Astrocyte (in vitro differentiated cells and primary cell): ENCODE measurements around the gene PARVB. TPM values are rescaled to one million over a fixed set of nuclear protein-coding genes. Genes with fewer than 3 reads are reported as not detected.

Experiments used
- DNase-seq: peaks from one replicate; pipeline ENCODE4 v3.0.0-alpha.2; 2010; ENCODE audit warnings: low read depth
- FAIRE-seq: peaks from 2 replicates; lab custom pipeline; 2011; peaks lifted over from hg19 to GRCh38; lab: Jason Lieb, UNC
- H2AFZ ChIP-seq: 2 replicates; pipeline ENCODE4 v1.6.0; 2012; ENCODE audit warnings: low read depth, low read length, inconsistent platforms
- H3K27ac ChIP-seq: 2 replicates; pipeline ENCODE4 v1.5.1; 2011; ENCODE audit warnings: low read depth, low read length, inconsistent platforms
- H3K27me3 ChIP-seq: 2 replicates; pipeline ENCODE4 v1.6.0; 2011; ENCODE audit warnings: low read length, inconsistent platforms; ENCODE audit not compliant: insufficient read depth
- H3K36me3 ChIP-seq: 2 replicates; pipeline ENCODE4 v1.5.1; 2011; ENCODE audit warnings: low read length, inconsistent platforms; ENCODE audit not compliant: insufficient read depth
- H3K4me1 ChIP-seq: 2 replicates; pipeline ENCODE4 v1.5.1; 2011; ENCODE audit warnings: low read length, inconsistent platforms; ENCODE audit not compliant: insufficient read depth
- H3K4me2 ChIP-seq: 2 replicates; pipeline ENCODE4 v1.6.0; 2012; ENCODE audit warnings: low read length, inconsistent platforms
- H3K4me3 ChIP-seq: 2 replicates; pipeline ENCODE4 v1.5.1; 2011; ENCODE audit warnings: low read depth, mild to moderate bottlenecking, low read length, inconsistent platforms; ENCODE audit not compliant: insufficient read depth
- H3K79me2 ChIP-seq: 2 replicates; pipeline ENCODE4 v1.6.0; 2012; ENCODE audit warnings: mild to moderate bottlenecking, low read length, inconsistent platforms; ENCODE audit not compliant: insufficient read depth
- H3K9ac ChIP-seq: 2 replicates; pipeline ENCODE4 v1.6.0; 2012; ENCODE audit warnings: mild to moderate bottlenecking, low read length, inconsistent platforms
- H3K9me3 ChIP-seq: 2 replicates; pipeline ENCODE4 v1.5.1; 2012; ENCODE audit warnings: low read depth, mild to moderate bottlenecking, low read length, inconsistent platforms; ENCODE audit not compliant: insufficient read depth
- H4K20me1 ChIP-seq: 2 replicates; pipeline ENCODE4 v1.6.0; 2012; ENCODE audit warnings: low read length, inconsistent platforms; ENCODE audit not compliant: insufficient read depth
- H3K27ac Mint-ChIP-seq: one replicate; pipeline ENCODE4 v1.8.0; 2021; ENCODE audit warnings: mild to moderate bottlenecking, mixed read lengths; ENCODE audit not compliant: unreplicated experiment
- H3K27me3 Mint-ChIP-seq: one replicate; pipeline ENCODE4 v1.8.0; 2021; ENCODE audit warnings: low read depth, mixed read lengths; ENCODE audit not compliant: unreplicated experiment
- H3K36me3 Mint-ChIP-seq: one replicate; pipeline ENCODE4 v1.8.0; 2021; ENCODE audit warnings: low read depth, mixed read lengths; ENCODE audit not compliant: unreplicated experiment
- H3K4me1 Mint-ChIP-seq: one replicate; pipeline ENCODE4 v1.8.0; 2021; ENCODE audit warnings: low read depth, mixed read lengths; ENCODE audit not compliant: unreplicated experiment
- H3K4me3 Mint-ChIP-seq: one replicate; pipeline ENCODE4 v1.8.0; 2021; ENCODE audit warnings: mild to moderate bottlenecking, moderate library complexity, mixed read lengths; ENCODE audit not compliant: unreplicated experiment
- H3K9me3 Mint-ChIP-seq: one replicate; pipeline ENCODE4 v1.8.0; 2021; ENCODE audit warnings: mild to moderate bottlenecking, mixed read lengths; ENCODE audit not compliant: unreplicated experiment
- CTCF ChIP-seq: IDR thresholded peaks from 2 replicates; pipeline ENCODE4 v1.5.1; 2011; ENCODE audit warnings: low read depth, mild to moderate bottlenecking, inconsistent platforms, low read length, moderate library complexity; ENCODE audit not compliant: insufficient read depth
- EZH2 ChIP-seq: IDR thresholded peaks from 2 replicates; pipeline ENCODE4 v1.6.1; 2012; ENCODE audit warnings: mild to moderate bottlenecking, low read length, inconsistent platforms; ENCODE audit not compliant: insufficient read depth
- total RNA-seq: library from RNA; stranded (reverse); gene quantifications from 2 replicates; pipeline ENCODE4 v1.2.1, GENCODE V29; 2021

PARVB gene
- total RNA-seq, 1 donor from 2014 or later, result 22.0 TPM

GRCh38 chr22:44211946-44212930 is 188.1 kb downstream of the PARVB start:
- no peak overlapping the region for H3K27ac Mint-ChIP-seq
- Histone ChIP-seq H2AFZ (no peak overlapping the region), H3K4me2 (no peak overlapping the region)

GRCh38 chr22:44212936-44213335 is 188.8 kb downstream of the PARVB start:
- peaks cover 7% of the 10 kb centered on the region for H3K9me3 ChIP-seq
- H3K4me3 ChIP-seq, result no peak overlapping the region
- no peaks in the 10 kb centered on the region for H4K20me1 ChIP-seq
- H3K79me2 ChIP-seq, result no peaks in the 10 kb centered on the region
- H3K36me3 ChIP-seq, result no peaks in the 10 kb centered on the region
- DNase-seq (no peak), FAIRE-seq (no peak)
- H3K36me3 Mint-ChIP-seq, result peaks cover 2% of the 10 kb centered on the region
- no peak overlapping the region for H3K4me2 ChIP-seq
- no peak overlapping the region for H3K27ac Mint-ChIP-seq
- peaks cover 3% of the 10 kb centered on the region for H3K27me3 ChIP-seq
- H3K27me3 Mint-ChIP-seq, result peaks cover 19% of the 10 kb centered on the region
- no peak overlapping the region for H3K9ac ChIP-seq
- no peak overlapping the region for H3K4me3 Mint-ChIP-seq
- H3K27ac ChIP-seq, result no peak overlapping the region
- H3K9me3 Mint-ChIP-seq, result peaks cover 5% of the 10 kb centered on the region
- TF ChIP-seq EZH2 (no peak), CTCF (no peak)
- no peaks in the 10 kb centered on the region for H3K4me1 Mint-ChIP-seq
- no peaks in the 10 kb centered on the region for H3K4me1 ChIP-seq
- no peak overlapping the region for H2AFZ ChIP-seq

More at GRCh38 chr22:44211946-44212930, 188.1 kb downstream of the PARVB start:
- Histone ChIP-seq H3K79me2 (no peaks in the 10 kb centered on the region), H4K20me1 (no peaks in the 10 kb centered on the region), H3K27ac (no peak overlapping the region), H3K36me3 (no peaks in the 10 kb centered on the region), H3K4me3 (no peak overlapping the region), H3K9ac (no peak overlapping the region), H3K9me3 (peaks cover 7% of the 10 kb centered on the region), H3K27me3 (peaks cover 3% of the 10 kb centered on the region), H3K4me1 (no peaks in the 10 kb centered on the region)
- peaks cover 2% of the 10 kb centered on the region for H3K36me3 Mint-ChIP-seq
- no peak overlapping the region for H3K4me3 Mint-ChIP-seq
- no peak for TF ChIP-seq EZH2
- no peak for TF ChIP-seq CTCF
- H3K9me3 Mint-ChIP-seq, result peaks cover 5% of the 10 kb centered on the region
- FAIRE-seq (no peak), DNase-seq (no peak)
- H3K27me3 Mint-ChIP-seq, result peaks cover 20% of the 10 kb centered on the region
- no peaks in the 10 kb centered on the region for H3K4me1 Mint-ChIP-seq
